IMR-90 (cell line): ENCODE results near the gene CMIP.

Experiments used
- CEBPB ChIP-seq: IDR thresholded peaks from 2 replicates; pipeline ENCODE4 v1.6.1; 2012; ENCODE audit warnings: low read depth, low read length, improper control_type of control experiment
- CTCF ChIP-seq: conservative IDR thresholded peaks from 2 replicates; pipeline ENCODE4 v1.5.1; 2012; ENCODE audit warnings: mild to moderate bottlenecking, low read depth, low read length, improper control_type of control experiment
- ELK1 ChIP-seq: fragments of 150-350 bp; IDR thresholded peaks from 2 replicates; pipeline ENCODE4 v1.6.1; 2016; ENCODE audit warnings: low read depth, mild to moderate bottlenecking, low read length, moderate library complexity, borderline replicate concordance
- FOS ChIP-seq: fragments of 150-350 bp; IDR thresholded peaks from 2 replicates; pipeline ENCODE4 v1.6.1; 2016; ENCODE audit warnings: low read depth, low read length
- MAFK ChIP-seq: IDR thresholded peaks from 2 replicates; pipeline ENCODE4 v1.6.1; 2012; ENCODE audit warnings: low read depth, low read length, improper control_type of control experiment
- MAZ ChIP-seq: IDR thresholded peaks from 2 replicates; pipeline ENCODE4 v1.6.1; 2012; ENCODE audit warnings: low read depth, mild to moderate bottlenecking, low read length, improper control_type of control experiment, moderate library complexity, borderline replicate concordance
- MXI1 ChIP-seq: IDR thresholded peaks from 2 replicates; pipeline ENCODE4 v1.6.1; 2012; ENCODE audit warnings: low read depth, mild to moderate bottlenecking, low read length, moderate library complexity, borderline replicate concordance
- NFE2L2 ChIP-seq: fragments of 150-350 bp; IDR thresholded peaks from 2 replicates; pipeline ENCODE4 v1.6.1; 2016; ENCODE audit warnings: low read depth, mild to moderate bottlenecking, low read length
- POLR2A ChIP-seq: IDR thresholded peaks from 2 replicates; pipeline ENCODE4 v1.6.1; 2012; ENCODE audit warnings: mild to moderate bottlenecking, low read depth, low read length
- RAD21 ChIP-seq: IDR thresholded peaks from 2 replicates; pipeline ENCODE4 v1.6.1; 2012; ENCODE audit warnings: low read length, improper control_type of control experiment
- RCOR1 ChIP-seq: IDR thresholded peaks from 2 replicates; pipeline ENCODE4 v1.6.1; 2012; ENCODE audit warnings: mild to moderate bottlenecking, low read length, improper control_type of control experiment; ENCODE audit not compliant: insufficient replicate concordance
- RFX5 ChIP-seq: IDR thresholded peaks from 2 replicates; pipeline ENCODE4 v1.8.0; 2012; ENCODE audit warnings: low read depth, mild to moderate bottlenecking, low read length, moderate library complexity
- SMC3 ChIP-seq: fragments of 150-350 bp; IDR thresholded peaks from 2 replicates; pipeline ENCODE4 v1.6.1; 2016; ENCODE audit warnings: low read depth, mild to moderate bottlenecking, antibody characterized with exemption, low read length, moderate library complexity

- no peak for TF ChIP-seq MAZ
- no peak for TF ChIP-seq CTCF
- no peak for TF ChIP-seq POLR2A
- TF ChIP-seq RAD21: no peak
- TF ChIP-seq MAFK: no peak
- TF ChIP-seq SMC3: no peak
- no peak for TF ChIP-seq ELK1
- no peak for TF ChIP-seq RFX5
- no peak for TF ChIP-seq NFE2L2
- no peak for TF ChIP-seq RCOR1
- no peak for TF ChIP-seq CEBPB
- no peak for TF ChIP-seq FOS
- TF ChIP-seq MXI1: no peak
Measured at GRCh38 chr16:81575307-81575706, 130.7 kb downstream of the CMIP start.
